ENCODE measurements around the gene SYTL1.

DNA sequence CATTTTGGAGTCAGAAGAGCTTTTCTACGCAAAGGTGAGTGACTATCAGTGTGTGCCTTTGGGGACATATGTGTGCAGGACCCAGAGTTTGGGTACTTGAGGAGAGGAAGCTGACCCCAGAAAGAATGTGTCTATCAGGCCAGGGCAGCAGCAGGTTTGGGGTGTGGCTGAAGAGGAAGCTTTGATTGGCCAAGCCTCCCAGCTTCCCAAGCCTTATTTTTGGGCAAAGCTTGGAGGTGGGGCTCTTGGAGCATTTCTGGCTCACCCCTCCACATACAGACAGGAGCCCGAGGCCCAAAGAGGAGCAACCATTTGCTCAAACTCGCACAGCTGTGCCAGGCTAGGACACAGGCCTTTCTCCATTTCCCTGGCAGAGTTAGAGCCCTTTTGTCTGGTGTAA, 55.3 kb downstream of the SYTL1 start:
- TF ChIP-seq, protein P1, sequence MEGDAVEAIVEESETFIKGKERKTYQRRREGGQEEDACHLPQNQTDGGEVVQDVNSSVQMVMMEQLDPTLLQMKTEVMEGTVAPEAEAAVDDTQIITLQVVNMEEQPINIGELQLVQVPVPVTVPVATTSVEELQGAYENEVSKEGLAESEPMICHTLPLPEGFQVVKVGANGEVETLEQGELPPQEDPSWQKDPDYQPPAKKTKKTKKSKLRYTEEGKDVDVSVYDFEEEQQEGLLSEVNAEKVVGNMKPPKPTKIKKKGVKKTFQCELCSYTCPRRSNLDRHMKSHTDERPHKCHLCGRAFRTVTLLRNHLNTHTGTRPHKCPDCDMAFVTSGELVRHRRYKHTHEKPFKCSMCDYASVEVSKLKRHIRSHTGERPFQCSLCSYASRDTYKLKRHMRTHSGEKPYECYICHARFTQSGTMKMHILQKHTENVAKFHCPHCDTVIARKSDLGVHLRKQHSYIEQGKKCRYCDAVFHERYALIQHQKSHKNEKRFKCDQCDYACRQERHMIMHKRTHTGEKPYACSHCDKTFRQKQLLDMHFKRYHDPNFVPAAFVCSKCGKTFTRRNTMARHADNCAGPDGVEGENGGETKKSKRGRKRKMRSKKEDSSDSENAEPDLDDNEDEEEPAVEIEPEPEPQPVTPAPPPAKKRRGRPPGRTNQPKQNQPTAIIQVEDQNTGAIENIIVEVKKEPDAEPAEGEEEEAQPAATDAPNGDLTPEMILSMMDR (IDR thresholded peaks at IDR 0.05) = no peak
- TF ChIP-seq POLR2A (IDR thresholded peaks at IDR 0.05) = no peak

Measured in thyroid gland (tissue), 4 donors.